ENCODE measurements around the gene IL6. TPM values are rescaled to one million over a fixed set of nuclear protein-coding genes. Genes with fewer than 3 reads are reported as not detected.

IL6 gene
- polyA plus RNA-seq, 1 of the 3 experiments (the other 2 are of a cell fraction), result 20.5 TPM

DNA sequence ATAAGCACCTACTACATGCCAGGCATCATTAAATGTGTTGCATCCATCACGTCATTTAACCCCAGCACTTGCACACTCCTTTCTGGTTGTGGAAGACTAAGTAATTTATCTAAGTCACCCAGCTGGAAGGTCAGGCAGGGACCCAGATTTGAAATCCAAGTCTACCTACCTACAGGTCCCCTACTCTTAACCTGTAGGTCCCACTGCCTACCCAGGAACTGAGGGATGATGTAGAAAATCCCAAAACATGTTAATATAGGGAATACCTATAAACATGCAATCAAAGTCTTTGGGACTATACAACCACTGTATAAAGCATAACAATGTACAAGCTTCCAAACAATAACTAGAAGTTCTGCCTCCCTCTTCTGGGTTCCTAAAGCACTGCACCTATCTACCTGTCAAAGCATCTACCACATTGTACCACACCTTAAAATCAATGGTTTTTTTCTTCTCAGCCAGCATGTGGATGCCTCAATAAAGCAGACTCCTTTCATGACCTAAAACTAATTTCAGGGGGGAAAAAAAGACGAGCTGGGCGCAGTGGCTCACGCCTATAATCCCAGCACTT lies 5.6 kb downstream of the IL6 start:
- ChIA-PET POLR2A (no interaction called here), CTCF (interaction anchor here (1.3 to 2.0 kb wide), 2 partner anchors 9 to 49 kb away, joined by 4 to 6 read pairs; no protein-coding TSS in a partner anchor)
- 18% methylated on average over 4 of the region's 4 CpGs for WGBS (ENCODE audit: low lambda C conversion rate)
- no peaks in the 10 kb centered on the region for H3K9me2 ChIP-seq
- no peaks in the 10 kb centered on the region for H3K27me3 ChIP-seq (ENCODE audit: insufficient read depth)
- DNase-seq, result no peak
- H3F3A ChIP-seq (replicated peaks; ENCODE audit: insufficient read depth), result no peaks in the 10 kb centered on the region
- no peaks in the 10 kb centered on the region; a peak in 1 of 4 replicates for H3K4me1 ChIP-seq (ENCODE audit: control insufficient read depth in 1 of 2, insufficient read depth in 2 of 2, low read depth in 1 of 2, low read length in 1 of 2)
- no peaks in the 10 kb centered on the region for H3K9me3 ChIP-seq
- H2AFZ ChIP-seq (ENCODE audit: low read depth), result no peak overlapping the region
- no peaks in the 10 kb centered on the region for H3K36me3 ChIP-seq (replicated peaks in 1 of 2; ENCODE audit: control insufficient read depth in 1 of 2, insufficient read depth in 2 of 2, low read length in 1 of 2)
- H4K20me1 ChIP-seq (ENCODE audit: insufficient read depth), result no peaks in the 10 kb centered on the region
- no peak overlapping the region for H3K27ac ChIP-seq (ENCODE audit: low read depth in 2 of 2, low read length in 1 of 2)
- no peak overlapping the region for H3K4me2 ChIP-seq
- TF ChIP-seq RCOR1 (IDR thresholded peaks at IDR 0.05; ENCODE audit: low read length), result no peak
- TF ChIP-seq, protein P1, sequence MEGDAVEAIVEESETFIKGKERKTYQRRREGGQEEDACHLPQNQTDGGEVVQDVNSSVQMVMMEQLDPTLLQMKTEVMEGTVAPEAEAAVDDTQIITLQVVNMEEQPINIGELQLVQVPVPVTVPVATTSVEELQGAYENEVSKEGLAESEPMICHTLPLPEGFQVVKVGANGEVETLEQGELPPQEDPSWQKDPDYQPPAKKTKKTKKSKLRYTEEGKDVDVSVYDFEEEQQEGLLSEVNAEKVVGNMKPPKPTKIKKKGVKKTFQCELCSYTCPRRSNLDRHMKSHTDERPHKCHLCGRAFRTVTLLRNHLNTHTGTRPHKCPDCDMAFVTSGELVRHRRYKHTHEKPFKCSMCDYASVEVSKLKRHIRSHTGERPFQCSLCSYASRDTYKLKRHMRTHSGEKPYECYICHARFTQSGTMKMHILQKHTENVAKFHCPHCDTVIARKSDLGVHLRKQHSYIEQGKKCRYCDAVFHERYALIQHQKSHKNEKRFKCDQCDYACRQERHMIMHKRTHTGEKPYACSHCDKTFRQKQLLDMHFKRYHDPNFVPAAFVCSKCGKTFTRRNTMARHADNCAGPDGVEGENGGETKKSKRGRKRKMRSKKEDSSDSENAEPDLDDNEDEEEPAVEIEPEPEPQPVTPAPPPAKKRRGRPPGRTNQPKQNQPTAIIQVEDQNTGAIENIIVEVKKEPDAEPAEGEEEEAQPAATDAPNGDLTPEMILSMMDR (IDR thresholded peaks at IDR 0.05), result peak; percentile 54
- no peak overlapping the region for H3K4me3 ChIP-seq (ENCODE audit: low read depth in 2 of 2, low read length in 1 of 2)
- H3K9ac ChIP-seq, result no peak overlapping the region
- no peaks in the 10 kb centered on the region for H3K79me2 ChIP-seq (ENCODE audit: insufficient read depth)

DNA sequence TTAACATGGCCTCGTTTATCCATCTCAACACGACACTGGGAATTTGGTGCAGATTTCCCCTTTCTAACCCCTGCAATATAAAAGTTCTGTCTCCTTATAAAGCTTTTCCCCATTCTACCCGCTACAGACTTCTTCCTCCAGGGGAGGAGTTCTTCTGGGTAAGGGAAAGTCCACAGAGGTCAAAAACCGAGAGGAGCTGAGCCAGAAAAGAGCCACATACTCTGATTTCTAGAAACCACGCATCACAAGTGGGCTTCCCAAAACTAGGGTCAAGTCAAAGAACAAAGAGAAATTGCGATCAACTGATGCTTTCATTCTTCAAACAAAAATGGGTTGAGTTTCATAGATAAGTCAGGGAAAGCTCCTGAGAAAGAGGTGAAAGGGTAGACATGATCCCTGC lies 6.8 kb downstream of the IL6 start:
- H3K9ac ChIP-seq, result no peak overlapping the region
- H3K27me3 ChIP-seq (ENCODE audit: insufficient read depth), result no peaks in the 10 kb centered on the region
- H3F3A ChIP-seq (replicated peaks; ENCODE audit: insufficient read depth), result no peaks in the 10 kb centered on the region
- no peak overlapping the region for H3K4me2 ChIP-seq
- H3K79me2 ChIP-seq (ENCODE audit: insufficient read depth), result no peaks in the 10 kb centered on the region
- ChIA-PET CTCF (interaction anchor here (1.0 to 2.0 kb wide), 2 partner anchors 48 to 173 kb away, joined by 3 to 6 read pairs; no protein-coding TSS in a partner anchor), POLR2A (no interaction called here)
- H3K4me3 ChIP-seq (ENCODE audit: low read depth in 2 of 2, low read length in 1 of 2), result no peak overlapping the region
- 0 out of 2 replicates have a peak overlapping the region, but pooled peaks have one; percentile 11 for H2AFZ ChIP-seq (ENCODE audit: low read depth)
- TF ChIP-seq RCOR1 (IDR thresholded peaks at IDR 0.05; ENCODE audit: low read length), result no peak
- TF ChIP-seq, protein P1 (IDR thresholded peaks at IDR 0.05), result no peak
- no peak for TF ChIP-seq FOSL2 (IDR thresholded peaks at IDR 0.05; ENCODE audit: borderline replicate concordance, low read depth)
- no peak for TF ChIP-seq CHD2 (IDR thresholded peaks at IDR 0.05; ENCODE audit: low read length, partially characterized antibody)
- no peak for TF ChIP-seq RXRA (IDR thresholded peaks at IDR 0.05; ENCODE audit: borderline replicate concordance, low read depth)
- TF ChIP-seq SMC3 (IDR thresholded peaks at IDR 0.05; ENCODE audit: low read depth, low read length), result no peak
- TF ChIP-seq, protein P2, sequence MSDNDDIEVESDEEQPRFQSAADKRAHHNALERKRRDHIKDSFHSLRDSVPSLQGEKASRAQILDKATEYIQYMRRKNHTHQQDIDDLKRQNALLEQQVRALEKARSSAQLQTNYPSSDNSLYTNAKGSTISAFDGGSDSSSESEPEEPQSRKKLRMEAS (IDR thresholded peaks at IDR 0.05; ENCODE audit: low read depth), result no peak
- TF ChIP-seq JUND (IDR thresholded peaks at IDR 0.05), result no peak
- no peak for TF ChIP-seq MXI1 (IDR thresholded peaks at IDR 0.05; ENCODE audit: low read depth, low read length)
- TF ChIP-seq ELF1 (IDR thresholded peaks at IDR 0.05), result no peak
- TF ChIP-seq, protein P3, sequence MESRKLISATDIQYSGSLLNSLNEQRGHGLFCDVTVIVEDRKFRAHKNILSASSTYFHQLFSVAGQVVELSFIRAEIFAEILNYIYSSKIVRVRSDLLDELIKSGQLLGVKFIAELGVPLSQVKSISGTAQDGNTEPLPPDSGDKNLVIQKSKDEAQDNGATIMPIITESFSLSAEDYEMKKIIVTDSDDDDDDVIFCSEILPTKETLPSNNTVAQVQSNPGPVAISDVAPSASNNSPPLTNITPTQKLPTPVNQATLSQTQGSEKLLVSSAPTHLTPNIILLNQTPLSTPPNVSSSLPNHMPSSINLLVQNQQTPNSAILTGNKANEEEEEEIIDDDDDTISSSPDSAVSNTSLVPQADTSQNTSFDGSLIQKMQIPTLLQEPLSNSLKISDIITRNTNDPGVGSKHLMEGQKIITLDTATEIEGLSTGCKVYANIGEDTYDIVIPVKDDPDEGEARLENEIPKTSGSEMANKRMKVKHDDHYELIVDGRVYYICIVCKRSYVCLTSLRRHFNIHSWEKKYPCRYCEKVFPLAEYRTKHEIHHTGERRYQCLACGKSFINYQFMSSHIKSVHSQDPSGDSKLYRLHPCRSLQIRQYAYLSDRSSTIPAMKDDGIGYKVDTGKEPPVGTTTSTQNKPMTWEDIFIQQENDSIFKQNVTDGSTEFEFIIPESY (IDR thresholded peaks at IDR 0.05; ENCODE audit: borderline replicate concordance, low read depth), result no peak
- TF ChIP-seq RAD21 (IDR thresholded peaks at IDR 0.05; ENCODE audit: low read length), result no peak
- TF ChIP-seq NRF1 (IDR thresholded peaks at IDR 0.05; ENCODE audit: low read depth, low read length), result no peak
- TF ChIP-seq EP300 (IDR thresholded peaks at IDR 0.05; ENCODE audit: borderline replicate concordance in 1 of 2, low read depth in 1 of 2, low read length in 1 of 2), result no peak
- H4K20me1 ChIP-seq (ENCODE audit: insufficient read depth), result no peaks in the 10 kb centered on the region
- H3K36me3 ChIP-seq (replicated peaks in 1 of 2; ENCODE audit: control insufficient read depth in 1 of 2, insufficient read depth in 2 of 2, low read length in 1 of 2), result no peaks in the 10 kb centered on the region
- H3K4me1 ChIP-seq (ENCODE audit: control insufficient read depth in 1 of 2, insufficient read depth in 2 of 2, low read depth in 1 of 2, low read length in 1 of 2), result no peaks in the 10 kb centered on the region; a peak in 1 of 4 replicates
- no peaks in the 10 kb centered on the region for H3K9me3 ChIP-seq
- H3K27ac ChIP-seq (ENCODE audit: low read depth in 2 of 2, low read length in 1 of 2), result no peak overlapping the region
- no peaks in the 10 kb centered on the region for H3K9me2 ChIP-seq
- DNase-seq, result no peak
- 10% methylated on average over 6 of the region's 6 CpGs for WGBS (ENCODE audit: low lambda C conversion rate)

Data from SK-N-SH (cell line).